Mammary epithelial cell (primary cell): ENCODE measurements around the gene SPTB.

ENCODE experiments used
- EZH2 ChIP-seq: IDR thresholded peaks from 2 replicates; pipeline ENCODE4 v1.6.1; 2012; ENCODE audit warnings: low read length, inconsistent platforms, borderline replicate concordance
- TF ChIP-seq, protein P1 (sequence below), 2 donors: IDR thresholded peaks in 1 of 2; conservative IDR thresholded peaks in 1 of 2; 2 replicates each; pipeline ENCODE4 v1.5.1; 2011 to 2012; ENCODE audit warnings: inconsistent platforms in 2 of 2, low read length in 2 of 2, mild to moderate bottlenecking in 2 of 2, control low read depth in 1 of 2, low read depth in 1 of 2; ENCODE audit not compliant: insufficient read depth in 1 of 2; ENCODE audit errors: extremely low read depth in 1 of 2

DNA sequence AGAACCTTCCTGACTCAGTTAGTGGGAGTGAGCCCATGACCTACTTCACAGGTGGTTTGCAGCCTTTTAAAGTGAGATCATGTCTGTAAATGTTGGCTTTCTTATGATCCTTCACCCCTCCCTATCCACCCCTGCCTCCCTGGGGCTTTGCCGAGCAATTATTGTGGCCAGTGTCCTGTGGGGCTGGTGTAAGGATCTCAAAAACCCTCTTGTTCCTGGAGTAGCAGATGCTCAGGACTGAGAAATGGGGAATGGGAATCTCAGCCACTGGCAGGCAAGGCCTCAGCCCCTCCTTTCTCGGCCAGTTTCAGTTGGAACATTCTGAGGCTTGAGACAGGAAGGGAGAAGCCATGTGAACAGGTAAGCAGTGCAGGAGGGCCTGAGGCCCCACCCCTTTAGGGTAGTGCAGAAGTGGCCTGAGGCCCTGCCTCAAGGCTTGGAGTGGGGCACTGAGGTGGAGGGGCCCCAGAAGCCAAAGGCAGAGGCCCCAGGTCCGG is 121.6 kb downstream of the SPTB start:
- no peak for TF ChIP-seq EZH2
- TF ChIP-seq, protein P1, sequence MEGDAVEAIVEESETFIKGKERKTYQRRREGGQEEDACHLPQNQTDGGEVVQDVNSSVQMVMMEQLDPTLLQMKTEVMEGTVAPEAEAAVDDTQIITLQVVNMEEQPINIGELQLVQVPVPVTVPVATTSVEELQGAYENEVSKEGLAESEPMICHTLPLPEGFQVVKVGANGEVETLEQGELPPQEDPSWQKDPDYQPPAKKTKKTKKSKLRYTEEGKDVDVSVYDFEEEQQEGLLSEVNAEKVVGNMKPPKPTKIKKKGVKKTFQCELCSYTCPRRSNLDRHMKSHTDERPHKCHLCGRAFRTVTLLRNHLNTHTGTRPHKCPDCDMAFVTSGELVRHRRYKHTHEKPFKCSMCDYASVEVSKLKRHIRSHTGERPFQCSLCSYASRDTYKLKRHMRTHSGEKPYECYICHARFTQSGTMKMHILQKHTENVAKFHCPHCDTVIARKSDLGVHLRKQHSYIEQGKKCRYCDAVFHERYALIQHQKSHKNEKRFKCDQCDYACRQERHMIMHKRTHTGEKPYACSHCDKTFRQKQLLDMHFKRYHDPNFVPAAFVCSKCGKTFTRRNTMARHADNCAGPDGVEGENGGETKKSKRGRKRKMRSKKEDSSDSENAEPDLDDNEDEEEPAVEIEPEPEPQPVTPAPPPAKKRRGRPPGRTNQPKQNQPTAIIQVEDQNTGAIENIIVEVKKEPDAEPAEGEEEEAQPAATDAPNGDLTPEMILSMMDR (conservative IDR thresholded peaks at IDR 0.05 in 1 of 2, IDR thresholded peaks at IDR 0.05 in 1 of 2; ENCODE audit: extremely low read depth in 1 of 2, insufficient read depth in 1 of 2, low read depth in 1 of 2, low read length in 2 of 2), result no peak
